Measurements from ENCODE around the gene ZFP36L1. TPM values are rescaled to one million over a fixed set of nuclear protein-coding genes. Genes with fewer than 3 reads are reported as not detected.

The ZFP36L1 gene
- total RNA-seq, 1 donor from 2014 or later = 15.5 TPM

- DNase-seq (ENCODE audit: low read depth) (no peak), FAIRE-seq (no peak)
- Histone ChIP-seq H3K36me3 (ENCODE audit: control insufficient read depth, insufficient read depth, low read length) (no peaks in the 10 kb centered on the region), H3K27me3 (ENCODE audit: control insufficient read depth, insufficient read depth, low read length) (no peaks in the 10 kb centered on the region), H3K4me3 (ENCODE audit: low read depth, low read length) (no peak overlapping the region)
- TF ChIP-seq CTCF (IDR thresholded peaks at IDR 0.05; ENCODE audit: insufficient read depth, low read length, severe bottlenecking) = no peak
Observed at GRCh38 chr14:68810173-68811153, 17.6 kb upstream of the ZFP36L1 start.

- TF ChIP-seq CTCF (IDR thresholded peaks at IDR 0.05; ENCODE audit: insufficient read depth, low read length, severe bottlenecking) = no peak
- no peaks in the 10 kb centered on the region for H3K27me3 ChIP-seq (ENCODE audit: control insufficient read depth, insufficient read depth, low read length)
- DNase-seq (ENCODE audit: low read depth) = no peak
- FAIRE-seq = no peak
- H3K4me3 ChIP-seq (ENCODE audit: low read depth, low read length) = no peak overlapping the region
- H3K36me3 ChIP-seq (ENCODE audit: control insufficient read depth, insufficient read depth, low read length) = no peaks in the 10 kb centered on the region
Observed at GRCh38 chr14:68809524-68809923, 16.7 kb upstream of the ZFP36L1 start.

GRCh38 chr14:68808696-68809480 is 16.0 kb upstream of the ZFP36L1 start:
- H3K36me3 ChIP-seq (ENCODE audit: control insufficient read depth, insufficient read depth, low read length) = no peaks in the 10 kb centered on the region
- H3K27me3 ChIP-seq (ENCODE audit: control insufficient read depth, insufficient read depth, low read length) = no peaks in the 10 kb centered on the region
- no peak for DNase-seq (ENCODE audit: low read depth)
- peak; percentile 85 for FAIRE-seq
- TF ChIP-seq CTCF (IDR thresholded peaks at IDR 0.05; ENCODE audit: insufficient read depth, low read length, severe bottlenecking) = no peak
- H3K4me3 ChIP-seq (ENCODE audit: low read depth, low read length) = no peak overlapping the region

GRCh38 chr14:68807987-68808386 is 15.1 kb upstream of the ZFP36L1 start:
- H3K4me3 ChIP-seq (ENCODE audit: low read depth, low read length) = no peak overlapping the region
- no peak for DNase-seq (ENCODE audit: low read depth)
- no peak for FAIRE-seq
- H3K27me3 ChIP-seq (ENCODE audit: control insufficient read depth, insufficient read depth, low read length) = no peaks in the 10 kb centered on the region
- no peaks in the 10 kb centered on the region for H3K36me3 ChIP-seq (ENCODE audit: control insufficient read depth, insufficient read depth, low read length)
- TF ChIP-seq CTCF (IDR thresholded peaks at IDR 0.05; ENCODE audit: insufficient read depth, low read length, severe bottlenecking) = no peak

- TF ChIP-seq CTCF (IDR thresholded peaks at IDR 0.05; ENCODE audit: insufficient read depth, low read length, severe bottlenecking) = no peak
- DNase-seq (ENCODE audit: low read depth) = peak; percentile 56
- Histone ChIP-seq H3K27me3 (ENCODE audit: control insufficient read depth, insufficient read depth, low read length) (no peaks in the 10 kb centered on the region), H3K36me3 (ENCODE audit: control insufficient read depth, insufficient read depth, low read length) (no peaks in the 10 kb centered on the region), H3K4me3 (ENCODE audit: low read depth, low read length) (no peak overlapping the region)
- no peak for FAIRE-seq
Observed at GRCh38 chr14:68807148-68807600, 14.3 kb upstream of the ZFP36L1 start.
